ENCODE results near the gene OR2A42.
"Not testable (repeated sequence)": the region's sequence is repeated elsewhere in the genome, so short reads cannot be mapped to it uniquely, and the experiment has no call there.

The OR2A42 gene

DNA sequence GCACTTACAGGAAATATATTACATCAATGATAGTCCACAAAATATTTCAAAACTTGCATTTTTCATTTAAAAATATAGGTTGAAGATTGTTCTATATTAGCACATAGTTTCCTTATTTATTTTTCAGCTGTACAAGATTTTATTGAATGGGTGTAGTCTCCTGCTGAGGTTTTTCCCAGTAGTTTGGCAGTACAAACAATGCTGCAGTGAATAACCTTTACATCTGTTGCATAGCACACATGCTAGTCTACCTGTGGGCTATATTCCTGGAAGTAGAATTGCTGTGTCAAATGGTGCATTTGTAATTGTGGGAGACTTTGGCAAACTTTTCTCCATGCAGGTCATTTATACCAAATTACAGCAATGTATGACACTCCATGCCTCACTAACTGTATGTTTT lies 18.9 kb downstream of the OR2A42 start:
- DNase-seq (ENCODE audit: low spot score), result not testable (repeated sequence)

DNA sequence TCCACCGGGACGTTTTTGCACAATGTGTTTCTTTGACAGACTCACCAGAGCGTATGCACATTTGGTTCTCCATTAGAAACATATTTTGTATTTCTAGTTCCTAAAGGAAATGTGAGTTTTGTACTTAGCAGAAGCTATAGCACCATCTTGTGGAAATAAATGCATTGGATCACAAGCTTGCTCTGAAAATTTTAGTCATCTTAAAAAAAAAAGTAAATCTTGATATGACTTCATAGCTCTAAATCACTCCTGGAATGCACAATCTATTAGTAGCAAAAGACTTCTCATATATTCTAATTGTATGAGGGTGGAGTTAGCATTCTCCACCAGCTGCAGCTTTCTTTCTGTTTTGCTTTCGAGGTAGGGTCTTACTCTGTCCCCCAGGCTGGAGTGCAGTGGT lies 20.3 kb downstream of the OR2A42 start:
- DNase-seq (ENCODE audit: low spot score), result not testable (repeated sequence)

DNA sequence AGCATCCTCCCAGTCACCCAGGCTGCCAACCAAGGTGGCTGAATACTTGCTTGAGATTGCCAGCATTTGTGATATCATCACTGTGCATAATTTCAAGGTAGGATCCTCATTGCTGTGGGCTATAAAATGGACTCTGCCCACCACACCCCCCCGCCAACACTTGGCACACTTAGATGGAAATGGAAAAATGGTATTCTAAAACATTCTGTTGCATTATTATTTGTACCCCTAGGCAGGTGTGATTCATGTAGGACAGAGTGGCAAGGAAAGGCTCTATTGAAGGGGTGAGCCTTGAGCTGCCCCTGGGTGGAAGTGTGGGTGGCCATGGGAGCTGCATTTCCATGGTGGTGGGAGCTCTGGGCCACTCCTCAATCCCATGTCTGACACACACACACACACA lies 20.8 kb downstream of the OR2A42 start:
- not testable (repeated sequence) for DNase-seq (ENCODE audit: low spot score)

DNA sequence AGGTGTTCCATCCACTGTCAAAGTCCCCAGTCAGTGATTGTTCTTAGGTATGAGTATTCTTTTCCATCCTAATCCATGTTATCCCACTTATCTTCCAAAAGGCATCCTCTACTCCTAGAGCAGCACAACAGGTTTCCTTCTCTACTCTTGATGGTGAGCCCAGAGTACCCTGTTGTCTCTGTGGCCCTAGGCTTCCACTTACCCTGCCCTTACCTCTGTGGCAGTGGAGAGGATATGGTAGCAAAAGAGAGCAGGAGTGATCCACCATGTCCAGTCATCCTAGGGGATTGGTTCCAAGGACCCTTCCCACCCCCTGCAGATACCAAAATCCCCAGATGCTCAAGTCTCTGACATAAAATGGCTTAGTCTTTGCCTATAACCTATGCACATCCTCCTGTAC lies 22.2 kb downstream of the OR2A42 start:
- DNase-seq (ENCODE audit: low spot score), result not testable (repeated sequence)

DNA sequence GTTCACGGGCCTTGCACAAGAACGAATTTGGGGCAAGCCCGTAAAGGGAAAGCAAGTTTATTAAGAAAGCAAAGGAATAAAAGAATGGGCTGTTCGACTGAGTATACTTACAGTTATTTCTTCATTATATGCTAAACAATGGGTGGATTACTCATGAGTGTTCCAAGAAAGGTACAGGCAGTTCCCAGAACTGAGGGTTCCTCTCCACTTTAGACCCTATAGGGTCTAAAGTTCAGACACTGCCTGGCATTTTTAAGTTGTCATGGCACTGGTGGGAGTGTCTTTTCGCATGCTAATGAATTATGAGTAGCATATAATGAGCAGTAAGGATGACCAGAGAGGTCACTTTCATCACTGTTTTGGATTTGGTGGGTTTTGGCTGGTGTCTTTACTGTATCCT lies 34.1 kb downstream of the OR2A42 start:
- DNase-seq (ENCODE audit: low spot score), result not testable (repeated sequence)

DNA sequence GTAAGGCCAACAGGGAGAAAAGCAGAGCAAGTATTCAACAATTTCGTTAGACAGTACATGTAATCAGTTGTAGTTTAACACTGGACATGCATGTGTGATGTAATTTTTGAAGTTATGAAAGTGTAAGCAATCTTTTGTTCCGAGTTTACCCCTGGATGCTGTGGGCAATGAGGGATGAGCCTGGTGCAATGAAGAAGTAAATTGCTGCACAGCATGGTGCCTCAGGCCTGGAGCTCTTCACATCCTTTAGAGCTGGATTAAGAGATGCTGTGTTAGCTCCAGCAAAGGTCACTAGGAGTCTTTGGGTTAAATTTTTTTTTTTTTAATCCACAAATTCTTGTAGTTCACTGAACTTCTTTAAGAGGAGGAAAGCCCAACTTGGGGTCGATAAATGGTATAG lies 36.3 kb downstream of the OR2A42 start:
- DNase-seq (ENCODE audit: low spot score), result not testable (repeated sequence)

DNA sequence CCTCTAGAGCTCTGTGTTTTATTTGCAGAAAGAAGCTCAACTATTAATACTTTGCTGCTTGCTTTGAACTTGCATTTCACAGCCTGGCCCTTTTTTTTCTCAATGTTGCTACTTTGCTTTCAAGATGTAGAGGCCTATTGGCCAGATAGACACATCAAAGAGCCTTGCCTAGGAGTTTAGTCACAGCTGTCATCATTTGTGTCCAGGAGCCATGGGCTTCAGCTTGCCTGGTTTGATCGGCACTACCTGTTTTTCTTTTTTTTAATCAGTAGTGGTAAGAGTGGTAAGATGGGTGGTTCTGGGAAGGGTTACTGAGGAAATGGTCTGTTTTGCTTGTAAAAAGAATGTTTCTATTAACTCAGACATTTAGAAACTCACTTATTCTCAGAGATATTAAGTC lies 37.4 kb downstream of the OR2A42 start:
- not testable (repeated sequence) for DNase-seq (ENCODE audit: low spot score)

DNA sequence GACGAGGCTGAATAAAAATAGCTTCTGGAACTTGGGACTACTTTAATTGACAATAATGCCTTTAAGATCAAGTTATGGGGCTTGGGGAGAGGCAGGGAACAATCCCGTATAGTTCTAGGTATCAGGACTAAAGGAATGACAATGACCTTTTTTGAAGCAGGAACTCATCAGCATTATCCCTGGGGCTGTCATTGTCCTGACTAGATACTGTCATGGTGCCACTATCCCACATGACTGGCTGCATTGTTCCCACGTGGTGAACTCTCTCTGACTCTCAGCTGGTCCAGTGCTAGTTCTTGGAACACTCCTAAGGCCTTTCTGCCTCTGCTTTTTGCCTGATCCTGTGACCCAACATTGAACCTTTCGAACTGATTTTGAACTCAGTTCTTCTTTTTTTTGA lies 40.5 kb downstream of the OR2A42 start:
- not testable (repeated sequence) for DNase-seq (ENCODE audit: low spot score)

DNA sequence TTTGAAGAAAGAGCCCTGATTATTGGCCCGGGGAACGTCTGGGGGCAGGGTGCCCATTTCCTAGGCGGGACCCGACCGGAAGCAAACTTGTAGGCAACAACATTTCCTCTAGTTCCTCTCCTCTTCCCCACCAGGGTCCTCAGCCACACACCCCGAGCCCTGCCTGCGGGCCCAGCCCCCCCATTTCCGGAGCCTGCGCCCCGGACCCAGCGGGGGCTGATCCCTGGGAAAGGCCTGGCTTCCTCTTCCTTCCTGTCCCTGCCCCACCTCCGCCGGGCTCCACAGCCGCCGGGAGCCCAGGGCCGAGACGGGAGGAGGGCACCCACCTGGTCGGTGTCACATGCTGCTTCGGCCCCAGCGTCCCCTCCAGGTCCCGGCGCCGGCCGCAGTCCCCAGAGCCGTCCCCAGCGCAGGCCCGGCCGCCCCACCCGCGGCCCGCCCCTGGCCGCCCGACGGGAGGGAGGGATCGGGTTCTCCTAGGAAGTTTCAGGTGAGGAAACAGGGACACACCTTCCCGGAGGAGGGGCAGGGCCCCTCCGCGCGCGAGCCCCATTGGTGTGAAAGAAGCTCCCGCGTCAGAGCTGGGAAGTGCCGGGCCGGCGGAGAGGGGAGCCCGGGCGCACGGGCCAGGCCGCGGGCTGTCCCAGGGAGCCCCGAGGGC lies 44.1 kb downstream of the OR2A42 start, which contains the start of gene ARHGEF35:
TSS of gene ARHGEF35 (minus strand) at position 622 of the 661 bp plus-strand sequence. CDS start 7,450 bp downstream, outside the sequence.
- not testable (repeated sequence) for DNase-seq (ENCODE audit: low spot score)

DNA sequence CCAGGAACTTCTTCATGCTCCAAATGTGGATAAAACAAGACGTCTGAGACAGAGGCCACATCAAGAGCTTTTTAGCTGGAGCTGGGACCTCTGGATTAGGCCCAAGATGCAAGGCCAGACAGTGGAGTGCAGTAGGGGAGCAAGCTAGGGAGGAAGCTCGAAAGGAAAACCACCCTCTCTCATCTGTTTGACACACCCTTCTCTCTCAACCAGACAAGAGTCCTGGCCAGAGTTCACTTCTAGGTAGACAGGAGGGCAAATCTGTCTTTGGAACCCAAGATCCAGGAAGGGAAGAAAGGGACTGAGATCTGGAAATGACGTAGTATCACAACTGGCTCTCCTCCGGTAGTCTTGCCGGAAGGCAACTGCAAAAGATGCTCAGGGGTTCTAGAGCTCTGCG lies 45.0 kb downstream of the OR2A42 start:
- DNase-seq (ENCODE audit: low spot score), result not testable (repeated sequence)

DNA sequence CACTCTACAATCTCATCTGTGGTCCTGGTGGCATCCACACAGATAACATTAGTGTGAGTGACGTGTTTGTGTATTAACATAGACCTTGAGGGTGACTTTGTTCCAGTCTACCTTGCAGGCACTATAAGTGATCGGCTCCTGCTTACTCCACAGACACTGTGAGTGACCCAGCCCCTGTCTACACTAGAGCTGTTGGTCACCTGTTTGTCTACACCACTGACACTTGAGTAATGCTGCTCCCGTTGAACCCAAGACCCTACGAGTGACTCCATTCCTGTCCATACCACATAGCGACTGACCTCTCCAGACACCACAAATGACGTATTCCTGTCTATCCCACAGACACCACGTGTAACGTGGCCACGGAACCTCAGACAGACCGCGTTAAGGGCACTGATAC lies 45.6 kb downstream of the OR2A42 start:
- DNase-seq (ENCODE audit: low spot score), result not testable (repeated sequence)

DNA sequence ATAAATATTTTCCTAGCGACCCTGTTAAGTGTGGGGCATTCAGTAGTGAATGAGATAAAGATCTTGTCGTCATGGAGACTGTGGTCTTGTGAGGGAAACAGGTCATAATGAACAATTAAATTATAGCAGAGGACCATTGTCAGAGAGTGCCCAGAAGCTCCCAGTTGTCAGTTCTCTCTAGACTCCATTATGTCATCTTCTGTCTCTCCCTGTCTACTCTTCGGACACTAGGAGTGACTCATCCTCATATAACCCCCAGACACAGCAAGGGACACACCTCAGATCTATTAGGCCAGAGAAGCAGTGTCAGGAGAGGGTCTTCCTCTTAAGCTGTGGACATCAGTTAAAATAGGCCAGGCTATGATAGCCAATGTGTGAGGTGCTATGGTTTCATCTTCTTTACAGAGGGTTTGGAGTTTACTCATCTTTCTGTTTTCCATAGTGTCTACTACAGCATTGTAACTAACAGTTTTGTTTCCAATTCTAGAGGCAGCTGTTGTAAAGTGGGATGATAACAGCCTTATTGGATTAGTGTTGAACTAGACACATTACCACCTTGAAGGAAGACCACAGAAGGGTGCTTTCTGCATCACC lies 50.7 kb downstream of the OR2A42 start:
- not testable (repeated sequence) for DNase-seq (ENCODE audit: low spot score)

DNA sequence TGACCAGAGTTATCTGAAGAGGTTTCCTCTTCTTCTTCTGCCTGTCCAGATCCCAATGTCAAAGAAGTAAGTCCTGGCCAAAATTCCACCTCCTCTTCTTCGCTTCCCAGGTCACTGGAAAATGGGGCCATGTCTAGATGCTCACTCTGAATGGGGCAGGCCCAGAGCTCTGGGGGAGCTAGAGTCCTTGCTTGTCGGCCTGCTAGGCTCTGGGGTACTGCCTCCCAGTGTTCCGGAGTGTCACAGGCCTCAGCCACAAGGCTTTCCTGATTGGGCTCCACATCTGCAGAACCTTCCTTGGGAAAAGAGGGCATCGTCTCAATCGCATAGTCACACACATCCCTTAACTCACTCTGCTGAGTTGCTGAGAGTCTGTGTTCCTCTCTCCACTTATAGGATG lies 51.6 kb downstream of the OR2A42 start:
- DNase-seq (ENCODE audit: low spot score), result not testable (repeated sequence)

DNA sequence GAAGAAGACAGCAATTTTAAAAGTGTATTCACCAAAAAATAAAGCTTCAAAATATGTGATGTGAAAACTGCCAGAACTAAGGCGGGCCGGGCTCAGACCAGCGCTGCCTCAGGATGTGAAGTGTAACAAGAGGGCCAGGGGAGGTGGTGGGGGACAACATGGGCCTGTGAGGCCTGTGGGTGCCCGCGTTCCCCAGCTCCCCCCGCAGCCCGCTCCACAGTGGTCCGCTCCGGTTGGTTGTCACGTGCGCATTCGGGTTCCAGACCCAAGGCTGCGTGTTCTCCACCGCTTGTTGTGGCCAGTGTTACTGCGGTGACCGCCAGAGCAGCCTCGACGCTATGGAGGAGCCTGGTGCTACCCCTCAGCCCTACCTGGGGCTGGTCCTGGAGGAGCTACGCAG lies 56.2 kb downstream of the OR2A42 start, which contains the start of gene CTAGE4:
TSS of gene CTAGE4 (plus strand) at position 301 of the 400 bp plus-strand sequence. CDS start at position 339, 38 bp downstream.
- not testable (repeated sequence) for DNase-seq (ENCODE audit: low spot score)

DNA sequence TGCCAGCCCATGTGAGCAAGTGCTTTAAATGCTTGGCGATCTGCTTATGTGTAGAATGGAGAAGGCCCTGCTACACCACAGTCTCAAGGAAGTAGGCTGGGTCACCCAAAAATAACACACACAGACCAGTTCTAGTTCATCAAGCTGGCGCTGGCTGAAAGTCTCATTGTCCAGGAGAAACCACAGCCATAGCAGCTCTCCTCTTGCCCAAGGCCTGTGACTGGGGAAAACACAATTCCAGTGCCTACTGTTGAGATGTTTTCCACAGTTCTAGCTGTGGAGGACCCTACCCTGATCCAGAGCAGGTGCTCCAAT lies 60.3 kb downstream of the OR2A42 start:
- not testable (repeated sequence) for DNase-seq (ENCODE audit: low spot score)

DNA sequence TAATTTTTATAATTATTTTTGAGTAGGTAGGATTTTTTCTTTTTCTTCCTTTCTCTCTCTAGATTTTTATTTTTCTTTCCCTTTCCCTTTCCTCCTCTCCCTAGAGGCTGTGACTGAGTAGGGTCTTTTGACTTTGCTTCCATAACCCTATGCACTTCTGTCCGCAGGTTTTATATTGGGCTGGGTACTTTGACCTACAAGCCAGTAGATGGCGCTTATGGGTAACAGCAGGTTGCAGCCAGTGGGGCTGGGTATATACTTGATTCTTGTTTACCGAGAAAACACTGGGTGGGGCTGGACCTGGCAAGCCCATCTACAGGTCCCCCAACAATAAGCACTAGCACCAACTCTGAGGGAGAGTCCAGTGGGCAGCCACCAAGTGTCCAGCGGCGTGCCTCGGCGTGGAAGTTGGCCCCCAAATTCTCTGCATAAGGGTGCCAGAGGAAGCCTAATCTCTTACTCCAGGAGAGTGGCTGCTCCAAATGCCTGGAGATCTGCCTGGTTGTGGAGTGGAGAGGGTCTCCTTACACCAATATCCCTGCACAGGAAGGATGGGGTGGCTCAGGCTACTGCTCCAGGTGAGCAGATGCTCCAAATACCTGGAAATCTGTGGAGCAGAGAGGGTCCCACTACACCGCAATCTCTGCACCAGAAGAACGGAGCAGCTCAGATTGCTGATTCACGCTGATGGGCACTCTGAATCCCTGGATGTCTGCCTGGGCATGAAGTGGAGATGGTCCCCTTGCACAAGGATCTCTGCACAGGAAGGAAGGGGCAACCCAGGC lies 60.8 kb downstream of the OR2A42 start:
- DNase-seq (ENCODE audit: low spot score), result peak; percentile 45

All from activated CD4-positive, alpha-beta T cell treated with anti-CD3 and anti-CD28 coated beads, Interleukin-2, Interleukin-4, amounts not matched to agents 100 ng/mL and 50 ng/mL, durations not matched to agents 16 hours and 8 hours (primary cell).